ENCODE data around the gene NEK8. TPM values are rescaled to one million over a fixed set of nuclear protein-coding genes. Genes with fewer than 3 reads are reported as not detected.

The NEK8 gene
- total RNA-seq, 3 donors from 2014 or later: 3.4 to 7.9 (median 6.8) TPM

- intact Hi-C loops (cut with DNase I, micrococcal nuclease): no loop called here
- no peak for TF ChIP-seq CTCF (IDR thresholded peaks at IDR 0.05)
- Histone ChIP-seq H3K36me3 (ENCODE audit: low read depth) (no peaks in the 10 kb centered on the region), H3K9me3 (no peaks in the 10 kb centered on the region), H3K4me3 (no peak overlapping the region), H3K4me1 (ENCODE audit: low read depth) (peaks cover 49% of the 10 kb centered on the region)
- peak; percentile 16 for ATAC-seq
- DNase-seq: peak in 2 of 3 donors; percentile 74 to 83
Measured at GRCh38 chr17:28747051-28747691, 18.6 kb downstream of the NEK8 start.

GRCh38 chr17:28747801-28748750 is 19.5 kb downstream of the NEK8 start:
- DNase-seq (no peak), ATAC-seq (no peak)
- Histone ChIP-seq H3K4me1 (ENCODE audit: low read depth) (peaks cover 41% of the 10 kb centered on the region), H3K36me3 (ENCODE audit: low read depth) (no peaks in the 10 kb centered on the region), H3K9me3 (no peaks in the 10 kb centered on the region), H3K4me3 (no peak overlapping the region)
- no peak for TF ChIP-seq CTCF (IDR thresholded peaks at IDR 0.05)
- intact Hi-C loops (cut with DNase I, micrococcal nuclease): no loop called here

DNA sequence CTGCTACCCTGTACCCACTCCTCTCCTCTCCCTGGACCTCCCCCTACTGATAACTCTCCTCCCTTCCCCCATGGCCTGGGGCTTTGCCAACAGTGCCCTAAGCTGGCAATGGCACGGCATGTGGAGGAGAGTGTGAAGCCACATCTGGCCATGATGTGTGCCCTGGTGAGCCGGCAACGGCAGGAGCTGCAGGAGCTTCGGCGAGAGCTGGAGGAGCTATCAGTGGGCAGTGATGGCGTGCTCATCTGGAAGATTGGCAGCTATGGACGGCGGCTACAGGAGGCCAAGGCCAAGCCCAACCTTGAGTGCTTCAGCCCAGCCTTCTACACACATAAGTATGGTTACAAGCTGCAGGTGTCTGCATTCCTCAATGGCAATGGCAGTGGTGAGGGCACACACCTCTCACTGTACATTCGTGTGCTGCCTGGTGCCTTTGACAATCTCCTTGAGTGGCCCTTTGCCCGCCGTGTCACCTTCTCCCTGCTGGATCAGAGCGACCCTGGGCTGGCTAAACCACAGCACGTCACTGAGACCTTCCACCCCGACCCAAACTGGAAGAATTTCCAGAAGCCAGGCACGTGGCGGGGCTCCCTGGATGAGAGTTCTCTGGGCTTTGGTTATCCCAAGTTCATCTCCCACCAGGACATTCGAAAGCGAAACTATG is 20.4 kb downstream of the NEK8 start:
- H3K4me1 ChIP-seq (ENCODE audit: low read depth): peaks cover 37% of the 10 kb centered on the region
- intact Hi-C loops (cut with DNase I, micrococcal nuclease): no loop called here
- H3K36me3 ChIP-seq (ENCODE audit: low read depth): no peaks in the 10 kb centered on the region
- ATAC-seq: no peak
- peak in 1 of 3 donors; percentile 46 for DNase-seq
- no peak for TF ChIP-seq CTCF (IDR thresholded peaks at IDR 0.05)
- no peaks in the 10 kb centered on the region for H3K9me3 ChIP-seq
- no peak overlapping the region for H3K4me3 ChIP-seq

DNA sequence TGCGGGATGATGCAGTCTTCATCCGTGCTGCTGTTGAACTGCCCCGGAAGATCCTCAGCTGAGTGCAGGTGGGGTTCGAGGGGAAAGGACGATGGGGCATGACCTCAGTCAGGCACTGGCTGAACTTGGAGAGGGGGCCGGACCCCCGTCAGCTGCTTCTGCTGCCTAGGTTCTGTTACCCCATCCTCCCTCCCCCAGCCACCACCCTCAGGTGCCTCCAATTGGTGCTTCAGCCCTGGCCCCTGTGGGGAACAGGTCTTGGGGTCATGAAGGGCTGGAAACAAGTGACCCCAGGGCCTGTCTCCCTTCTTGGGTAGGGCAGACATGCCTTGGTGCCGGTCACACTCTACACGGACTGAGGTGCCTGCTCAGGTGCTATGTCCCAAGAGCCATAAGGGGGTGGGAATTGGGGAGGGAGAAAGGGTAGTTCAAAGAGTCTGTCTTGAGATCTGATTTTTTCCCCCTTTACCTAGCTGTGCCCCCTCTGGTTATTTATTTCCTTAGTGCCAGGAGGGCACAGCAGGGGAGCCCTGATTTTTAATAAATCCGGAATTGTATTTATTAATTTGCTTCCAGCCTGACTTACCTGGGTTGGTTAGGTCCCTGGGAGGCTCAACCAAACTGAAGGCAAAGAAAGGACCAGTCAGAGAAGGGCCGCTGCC is 21.1 kb downstream of the NEK8 start:
- no peaks in the 10 kb centered on the region for H3K9me3 ChIP-seq
- no peak overlapping the region for H3K4me3 ChIP-seq
- H3K36me3 ChIP-seq (ENCODE audit: low read depth): no peaks in the 10 kb centered on the region
- no peak for DNase-seq
- no peak for ATAC-seq
- no peak for TF ChIP-seq CTCF (IDR thresholded peaks at IDR 0.05)
- intact Hi-C loops (cut with DNase I, micrococcal nuclease): loop anchor here in 1 of 2 donors (10.0 kb wide), 1 partner anchor 165 kb away; no protein-coding TSS in a partner anchor
- H3K4me1 ChIP-seq (ENCODE audit: low read depth): peaks cover 37% of the 10 kb centered on the region

All from mucosa of descending colon (tissue), 3 donors.